Lower leg skin (tissue), 4 donors: Measurements from ENCODE around the gene MAOB. TPM values are rescaled to one million over a fixed set of nuclear protein-coding genes. Genes with fewer than 3 reads are reported as not detected.

ENCODE experiments used
- DNase-seq, 2 donors: peaks; one replicate each; pipeline ENCODE4 v3.0.0-alpha.2; 2019; ENCODE audit warnings: low spot score in 2 of 2
- H3K4me3 ChIP-seq: fragments of 200-600 bp; sonication (generic); 2 replicates; pipeline ENCODE4 v1.5.1; 2017; ENCODE audit warnings: mild to moderate bottlenecking, low read depth; ENCODE audit not compliant: poor library complexity, severe bottlenecking
- POLR2A ChIP-seq, 2 donors: fragments of 450-650 bp; IDR thresholded peaks; one replicate each; pipeline ENCODE4 v1.6.1; 2016 to 2017; ENCODE audit warnings: antibody characterized with exemption in 2 of 2, mild to moderate bottlenecking in 1 of 2, moderate library complexity in 1 of 2
- WGBS, 2 donors: methylation state at CpG; one replicate each; pipeline ENCODE4 v1.1.5; 2018; 5-methylcytosine and 5-hydroxymethylcytosine counted together
- intact Hi-C: fragments of 100-400 bp; cut with DNase I; formaldehyde crosslinking; loops from one replicate; pipeline ENCODE4 v1.15.0; 2023; ENCODE audit warnings: low total_unique reads
- total RNA-seq, 4 donors: library from RNA; depleted of rRNA; stranded (reverse); fragments of >200 nt; gene quantifications; one replicate each; pipeline ENCODE4 v1.1.0, GENCODE V29; 2016
- TF ChIP-seq, protein P1 (sequence below), 3 donors: fragments of 450-650 bp; IDR thresholded peaks; one replicate each; pipeline ENCODE4 v1.5.1; 2016; ENCODE audit warnings: antibody characterized with exemption in 3 of 3, mild to moderate bottlenecking in 3 of 3, moderate library complexity in 2 of 3

Gene MAOB
- total RNA-seq, 4 donors from 2014 or later = 0.34 to 6.3 (median 3.7) TPM

DNA sequence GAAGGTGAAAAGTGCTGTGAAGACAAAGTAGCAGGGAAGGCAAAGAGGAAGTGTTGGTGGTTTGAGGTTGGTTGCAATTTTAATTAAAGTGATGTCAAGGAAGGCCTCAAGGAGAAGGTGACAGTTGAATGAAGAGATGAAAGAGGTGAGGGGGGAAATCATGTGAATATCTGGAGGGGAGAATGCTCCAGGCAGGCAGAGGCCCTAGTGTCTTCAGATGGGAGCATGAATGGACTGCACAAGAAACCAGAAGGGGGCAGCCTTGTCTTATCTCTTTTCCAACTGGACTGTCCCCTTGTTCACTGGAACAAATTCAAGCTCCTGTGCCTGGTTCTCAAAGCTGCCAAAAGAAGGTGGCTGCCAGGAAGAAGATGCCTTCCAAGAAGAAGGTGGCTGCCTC is 68.4 kb downstream of the MAOB start:
- no peak overlapping the region for H3K4me3 ChIP-seq
- no peak for DNase-seq
- intact Hi-C loops = no loop called here
- no peak for TF ChIP-seq POLR2A (IDR thresholded peaks at IDR 0.05)
- TF ChIP-seq, protein P1, sequence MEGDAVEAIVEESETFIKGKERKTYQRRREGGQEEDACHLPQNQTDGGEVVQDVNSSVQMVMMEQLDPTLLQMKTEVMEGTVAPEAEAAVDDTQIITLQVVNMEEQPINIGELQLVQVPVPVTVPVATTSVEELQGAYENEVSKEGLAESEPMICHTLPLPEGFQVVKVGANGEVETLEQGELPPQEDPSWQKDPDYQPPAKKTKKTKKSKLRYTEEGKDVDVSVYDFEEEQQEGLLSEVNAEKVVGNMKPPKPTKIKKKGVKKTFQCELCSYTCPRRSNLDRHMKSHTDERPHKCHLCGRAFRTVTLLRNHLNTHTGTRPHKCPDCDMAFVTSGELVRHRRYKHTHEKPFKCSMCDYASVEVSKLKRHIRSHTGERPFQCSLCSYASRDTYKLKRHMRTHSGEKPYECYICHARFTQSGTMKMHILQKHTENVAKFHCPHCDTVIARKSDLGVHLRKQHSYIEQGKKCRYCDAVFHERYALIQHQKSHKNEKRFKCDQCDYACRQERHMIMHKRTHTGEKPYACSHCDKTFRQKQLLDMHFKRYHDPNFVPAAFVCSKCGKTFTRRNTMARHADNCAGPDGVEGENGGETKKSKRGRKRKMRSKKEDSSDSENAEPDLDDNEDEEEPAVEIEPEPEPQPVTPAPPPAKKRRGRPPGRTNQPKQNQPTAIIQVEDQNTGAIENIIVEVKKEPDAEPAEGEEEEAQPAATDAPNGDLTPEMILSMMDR (IDR thresholded peaks at IDR 0.05) = no peak

DNA sequence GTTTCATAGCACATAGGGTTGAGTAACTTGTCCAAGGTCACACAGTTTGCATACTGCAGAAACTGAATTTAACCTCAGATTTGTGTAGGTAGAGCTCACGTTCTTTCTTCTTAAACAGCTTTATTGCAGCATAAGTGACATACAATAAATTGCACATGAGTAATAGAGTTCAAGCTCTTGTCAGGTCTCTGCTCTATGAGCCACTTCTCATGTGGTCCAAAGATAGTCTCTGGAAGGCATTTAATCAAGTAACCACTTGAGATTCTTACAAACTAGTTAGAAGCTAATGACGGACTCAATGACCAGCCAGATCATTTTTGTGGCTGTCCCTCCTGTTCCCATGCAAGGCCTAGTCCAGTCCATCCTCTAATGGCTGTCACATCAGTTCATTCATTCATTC is 68.9 kb downstream of the MAOB start:
- H3K4me3 ChIP-seq = no peak overlapping the region
- WGBS, 2 donors = 75 to 100% methylated on average over 2 of the region's 2 CpGs
- intact Hi-C loops = no loop called here
- TF ChIP-seq, protein P1 (IDR thresholded peaks at IDR 0.05) = no peak
- no peak for TF ChIP-seq POLR2A (IDR thresholded peaks at IDR 0.05)
- DNase-seq = no peak

DNA sequence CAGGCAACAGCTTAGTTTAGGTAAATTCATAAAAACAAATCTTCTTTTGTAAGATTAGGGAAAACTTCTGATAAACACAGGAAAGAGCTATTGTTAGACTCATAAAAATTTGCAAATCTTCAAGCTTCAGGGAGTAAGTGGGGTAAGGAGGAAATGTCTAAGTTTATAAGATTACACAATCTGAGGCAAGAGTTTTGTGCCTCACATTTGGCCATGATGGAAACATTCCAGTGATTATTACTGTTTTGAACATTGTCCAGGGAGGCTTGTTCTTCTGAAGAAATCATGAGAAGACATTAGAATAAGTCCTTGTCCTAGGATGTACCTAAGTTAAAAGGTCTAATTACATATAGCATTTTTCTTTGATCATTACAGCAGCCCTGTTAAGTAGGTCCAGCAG is 72.8 kb downstream of the MAOB start:
- no peak overlapping the region for H3K4me3 ChIP-seq
- TF ChIP-seq POLR2A (IDR thresholded peaks at IDR 0.05) = no peak
- TF ChIP-seq, protein P1 (IDR thresholded peaks at IDR 0.05) = no peak
- peak in 1 of 2 donors; percentile 16 for DNase-seq
- intact Hi-C loops = no loop called here

DNA sequence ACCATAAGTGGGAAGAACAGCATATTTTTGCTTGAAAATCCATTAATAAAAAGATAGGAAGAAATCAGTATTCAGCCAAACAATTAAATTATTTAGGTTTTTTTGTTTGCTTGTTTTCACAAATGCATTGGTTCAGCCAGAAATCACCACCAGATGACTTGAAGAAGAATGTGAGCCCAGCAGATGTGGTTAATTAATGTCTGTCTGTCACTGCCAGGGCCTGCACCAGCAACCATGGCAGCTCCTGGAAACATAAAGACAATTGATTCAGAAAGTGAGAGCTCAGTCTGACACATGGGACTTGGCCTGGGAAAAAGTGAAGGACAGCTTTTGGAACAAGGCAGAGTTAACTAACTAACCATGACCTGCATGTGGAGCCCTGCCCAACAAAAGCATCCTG is 74.0 kb downstream of the MAOB start:
- no peak overlapping the region for H3K4me3 ChIP-seq
- intact Hi-C loops = no loop called here
- no peak for TF ChIP-seq POLR2A (IDR thresholded peaks at IDR 0.05)
- TF ChIP-seq, protein P1 (IDR thresholded peaks at IDR 0.05) = no peak
- DNase-seq = no peak

DNA sequence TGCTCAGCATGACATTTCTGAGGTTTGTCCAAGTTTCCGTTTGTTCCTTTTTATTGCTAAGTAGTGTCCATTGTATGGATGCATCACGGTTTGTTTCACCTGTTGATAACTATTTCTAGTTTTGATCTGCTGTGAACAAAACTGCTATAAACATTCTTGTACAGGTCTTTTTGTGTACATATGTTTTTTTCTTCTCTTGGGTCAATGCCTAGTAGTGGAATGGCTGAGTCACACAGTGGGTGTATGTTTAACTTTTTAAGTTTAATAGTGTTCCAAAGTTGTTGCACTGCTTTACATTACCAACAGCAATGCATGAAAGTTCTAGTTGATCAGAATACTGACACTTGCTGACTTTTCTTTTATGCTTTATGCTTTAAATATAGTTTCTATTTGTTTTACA is 76.7 kb downstream of the MAOB start:
- no peak overlapping the region for H3K4me3 ChIP-seq
- no peak for DNase-seq
- WGBS, 2 donors = 63 to 78% methylated on average over 2 of the region's 2 CpGs
- TF ChIP-seq, protein P1 (IDR thresholded peaks at IDR 0.05) = no peak
- no peak for TF ChIP-seq POLR2A (IDR thresholded peaks at IDR 0.05)
- intact Hi-C loops = no loop called here

DNA sequence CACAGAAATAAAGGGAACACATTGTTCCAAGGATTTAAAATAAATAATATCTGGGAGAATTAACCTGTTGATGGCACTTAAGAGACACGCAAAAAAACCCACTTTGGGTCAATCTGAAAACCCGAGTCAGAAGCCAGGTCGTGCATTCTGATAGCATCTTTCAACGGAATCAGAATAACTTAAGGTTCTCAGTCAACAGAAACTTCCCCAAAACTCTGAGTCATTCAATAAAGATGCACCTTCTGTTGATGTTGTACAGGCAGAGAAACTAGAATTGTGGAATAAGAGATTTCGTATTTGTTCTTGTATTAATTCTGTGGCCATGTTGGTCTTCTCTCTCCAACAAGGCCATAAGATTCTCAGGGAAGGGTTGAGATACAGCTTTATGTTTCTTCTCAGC is 78.2 kb downstream of the MAOB start:
- WGBS, 2 donors = 70 to 91% methylated on average over 5 of the region's 5 CpGs

More for the DNA sequence above, 78.2 kb downstream of the MAOB start:
- intact Hi-C loops = no loop called here
- no peak for TF ChIP-seq POLR2A (IDR thresholded peaks at IDR 0.05)
- TF ChIP-seq, protein P1 (IDR thresholded peaks at IDR 0.05) = no peak
- no peak for DNase-seq
- no peak overlapping the region for H3K4me3 ChIP-seq
